PFSK-1 (cell line): ENCODE measurements around the gene ZCCHC24.

Experiments used
- FOXP2 ChIP-seq: optimal IDR thresholded peaks from 2 replicates; pipeline ENCODE3; 2011; ENCODE audit warnings: borderline replicate concordance, control low read depth, inconsistent platforms; ENCODE audit not compliant: insufficient read depth; ENCODE audit errors: extremely low read length, extremely low read depth
- POLR2AphosphoS5 ChIP-seq: IDR thresholded peaks from 2 replicates; pipeline ENCODE4 v1.6.1; 2012; ENCODE audit warnings: low read depth, mild to moderate bottlenecking, control low read depth, low read length, moderate library complexity
- REST ChIP-seq, 2 experiments: IDR thresholded peaks; 2 replicates each; pipeline versions ENCODE4 v1.6.1 to v1.8.0; 2011 to 2012; ENCODE audit warnings: low read depth in 2 of 2, low read length in 2 of 2, control low read depth in 1 of 2, inconsistent platforms in 1 of 2, mild to moderate bottlenecking in 1 of 2, moderate library complexity in 1 of 2; ENCODE audit not compliant: insufficient read depth in 1 of 2
- SIN3A ChIP-seq: IDR thresholded peaks from 2 replicates; pipeline ENCODE4 v1.6.1; 2012; ENCODE audit warnings: mild to moderate bottlenecking, low read length, moderate library complexity, borderline replicate concordance; ENCODE audit not compliant: insufficient read depth
- TAF1 ChIP-seq: IDR thresholded peaks from 2 replicates; pipeline ENCODE4 v1.6.1; 2012; ENCODE audit warnings: low read length, control low read depth, borderline replicate concordance; ENCODE audit not compliant: insufficient read depth

The ZCCHC24 gene

GRCh38 chr10:79411546-79412495, 33.6 kb downstream of the ZCCHC24 start:
- TF ChIP-seq FOXP2 (no peak), REST (IDR thresholded peaks at IDR 0.05; ENCODE audit: insufficient read depth in 1 of 2, low read depth in 2 of 2, low read length in 2 of 2) (no peak), POLR2AphosphoS5 (no peak), TAF1 (no peak), SIN3A (no peak)

- TF ChIP-seq SIN3A: no peak
- no peak for TF ChIP-seq REST (IDR thresholded peaks at IDR 0.05; ENCODE audit: insufficient read depth in 1 of 2, low read depth in 2 of 2, low read length in 2 of 2)
- no peak for TF ChIP-seq FOXP2
- TF ChIP-seq POLR2AphosphoS5: no peak
These were observed 34.9 kb downstream of the ZCCHC24 start for GRCh38 chr10:79410315-79411094.

GRCh38 chr10:79409726-79410085, 35.7 kb downstream of the ZCCHC24 start:
- TF ChIP-seq POLR2AphosphoS5: no peak
- TF ChIP-seq TAF1: no peak
- TF ChIP-seq REST (IDR thresholded peaks at IDR 0.05; ENCODE audit: insufficient read depth in 1 of 2, low read depth in 2 of 2, low read length in 2 of 2): no peak

GRCh38 chr10:79409038-79409725, 36.2 kb downstream of the ZCCHC24 start:
- no peak for TF ChIP-seq REST (IDR thresholded peaks at IDR 0.05; ENCODE audit: insufficient read depth in 1 of 2, low read depth in 2 of 2, low read length in 2 of 2)
- TF ChIP-seq POLR2AphosphoS5: no peak
- TF ChIP-seq SIN3A: no peak
- TF ChIP-seq TAF1: no peak
- no peak for TF ChIP-seq FOXP2
